Activated CD8-positive, alpha-beta T cell treated with anti-CD3 and anti-CD28 coated beads, Interleukin-2, amount 10 ng/mL, durations not matched to agents 7 days and 5 days (primary cell): ENCODE measurements around the gene ARL6IP4. TPM values are rescaled to one million over a fixed set of nuclear protein-coding genes. Genes with fewer than 3 reads are reported as not detected.

Source experiments
- ATAC-seq: fragments of 150-1000 bp; cut with Tn5 transposase; one replicate; pipeline ENCODE4 v1.10.0; 2021; ENCODE audit warnings: moderate library complexity
- CTCF ChIA-PET: fragments of 350-600 bp; sonication (Branson Sonifier 250); formaldehyde crosslinking; loops from one replicate; lab custom pipeline; 2021; ENCODE audit warnings: antibody characterized with exemption; lab: Charles Lee
- POLR2A ChIA-PET: fragments of 350-600 bp; sonication (Branson Sonifier 250); formaldehyde crosslinking; loops from one replicate; lab custom pipeline; 2021; ENCODE audit warnings: antibody characterized with exemption; lab: Charles Lee
- DNase-seq: peaks from one replicate; pipeline ENCODE4 v3.0.0-alpha.2; 2020
- H3K27ac Mint-ChIP-seq: one replicate; pipeline ENCODE4 v1.8.0; 2021; ENCODE audit warnings: mild to moderate bottlenecking, mixed read lengths
- H3K27me3 Mint-ChIP-seq: one replicate; pipeline ENCODE4 v1.8.0; 2021; ENCODE audit warnings: low read depth, mixed read lengths
- H3K36me3 Mint-ChIP-seq: one replicate; pipeline ENCODE4 v1.8.0; 2021; ENCODE audit warnings: low read depth, mixed read lengths
- H3K4me1 Mint-ChIP-seq: one replicate; pipeline ENCODE4 v1.8.0; 2021; ENCODE audit warnings: low read depth, mixed read lengths
- H3K4me3 Mint-ChIP-seq: one replicate; pipeline ENCODE4 v1.8.0; 2021; ENCODE audit warnings: mild to moderate bottlenecking, mixed read lengths
- H3K9me3 Mint-ChIP-seq: one replicate; pipeline ENCODE4 v1.8.0; 2022; ENCODE audit warnings: mixed read lengths; ENCODE audit not compliant: insufficient read depth
- total RNA-seq, 2 experiments: library from RNA; stranded (reverse); gene quantifications; one replicate each; pipeline ENCODE4 v1.2.3, GENCODE V29; 2021

The ARL6IP4 gene
- total RNA-seq, 2 experiments from 2014 or later = 204 to 213 TPM

- Mint-ChIP-seq H3K27ac (no peak overlapping the region), H3K4me3 (no peak overlapping the region), H3K9me3 (no peaks in the 10 kb centered on the region), H3K27me3 (no peaks in the 10 kb centered on the region), H3K36me3 (peaks cover 18% of the 10 kb centered on the region), H3K4me1 (peaks cover 21% of the 10 kb centered on the region)
- no peak for ATAC-seq
- DNase-seq = no peak
- ChIA-PET CTCF (no interaction called here), POLR2A (interaction anchor here (0.8 kb wide), 1 partner anchor 22 kb away, joined by 3 read pairs; the partner anchor contains the start of gene ABCB9)
These were observed 7.6 kb downstream of the ARL6IP4 start for GRCh38 chr12:122988036-122988435.

- no peak overlapping the region for H3K4me3 Mint-ChIP-seq
- H3K36me3 Mint-ChIP-seq = peaks cover 11% of the 10 kb centered on the region
- no peak overlapping the region for H3K27ac Mint-ChIP-seq
- ATAC-seq (no peak), DNase-seq (no peak)
- ChIA-PET CTCF (interaction anchor here (0.6 kb wide), 1 partner anchor 554 kb away, joined by 3 read pairs; no protein-coding TSS in a partner anchor), POLR2A (interaction anchor here (1.3 kb wide), 1 partner anchor 14 kb away, joined by 3 read pairs; the partner anchor contains the start of gene OGFOD2)
- H3K9me3 Mint-ChIP-seq = no peaks in the 10 kb centered on the region
- H3K27me3 Mint-ChIP-seq = no peaks in the 10 kb centered on the region
- peaks cover 16% of the 10 kb centered on the region for H3K4me1 Mint-ChIP-seq
These were observed 8.2 kb downstream of the ARL6IP4 start for GRCh38 chr12:122988612-122989212.

- Mint-ChIP-seq H3K4me3 (no peak overlapping the region), H3K9me3 (no peaks in the 10 kb centered on the region), H3K4me1 (peaks cover 10% of the 10 kb centered on the region), H3K27me3 (no peaks in the 10 kb centered on the region), H3K36me3 (peaks cover 9% of the 10 kb centered on the region), H3K27ac (no peak overlapping the region)
- ATAC-seq (no peak), DNase-seq (no peak)
- POLR2A ChIA-PET = interaction anchor here (1.0 to 1.3 kb wide), 2 partner anchors 14 to 117 kb away, joined by 3 read pairs; partner anchors contain the start of gene OGFOD2
- CTCF ChIA-PET = interaction anchor here (0.6 kb wide), 1 partner anchor 553 kb away, joined by 3 read pairs; no protein-coding TSS in a partner anchor
These were observed 8.9 kb downstream of the ARL6IP4 start for GRCh38 chr12:122989225-122989839.

- no peak overlapping the region for H3K4me3 Mint-ChIP-seq
- CTCF ChIA-PET = no interaction called here
- no peaks in the 10 kb centered on the region for H3K27me3 Mint-ChIP-seq
- no peak overlapping the region for H3K27ac Mint-ChIP-seq
- H3K4me1 Mint-ChIP-seq = peaks cover 7% of the 10 kb centered on the region
- ATAC-seq (no peak), DNase-seq (no peak)
- H3K9me3 Mint-ChIP-seq = no peaks in the 10 kb centered on the region
- POLR2A ChIA-PET = interaction anchor here (1.0 kb wide), 1 partner anchor 117 kb away, joined by 3 read pairs; no protein-coding TSS in a partner anchor
- H3K36me3 Mint-ChIP-seq = peaks cover 5% of the 10 kb centered on the region
These were observed 9.5 kb downstream of the ARL6IP4 start for GRCh38 chr12:122989874-122990419.

- H3K27me3 Mint-ChIP-seq = no peaks in the 10 kb centered on the region
- ATAC-seq = no peak
- no peaks in the 10 kb centered on the region for H3K9me3 Mint-ChIP-seq
- no peak for DNase-seq
- no peak overlapping the region for H3K4me3 Mint-ChIP-seq
- CTCF ChIA-PET = no interaction called here
- peaks cover 2% of the 10 kb centered on the region for H3K36me3 Mint-ChIP-seq
- H3K27ac Mint-ChIP-seq = no peak overlapping the region
- peaks cover 3% of the 10 kb centered on the region for H3K4me1 Mint-ChIP-seq
- POLR2A ChIA-PET = no interaction called here
These were observed 10.1 kb downstream of the ARL6IP4 start for GRCh38 chr12:122990561-122990960.

GRCh38 chr12:122990961-122991622 is 10.6 kb downstream of the ARL6IP4 start:
- ChIA-PET CTCF (no interaction called here), POLR2A (interaction anchor here (1.0 kb wide), 1 partner anchor 15 kb away, joined by 3 read pairs; no protein-coding TSS in a partner anchor)
- Mint-ChIP-seq H3K36me3 (peaks cover 2% of the 10 kb centered on the region), H3K27me3 (no peaks in the 10 kb centered on the region), H3K27ac (no peak overlapping the region), H3K4me3 (no peak overlapping the region), H3K4me1 (peaks cover 3% of the 10 kb centered on the region), H3K9me3 (no peaks in the 10 kb centered on the region)
- DNase-seq (no peak), ATAC-seq (no peak)

- H3K36me3 Mint-ChIP-seq = peaks cover under 1% of the 10 kb centered on the region
- DNase-seq (no peak), ATAC-seq (no peak)
- H3K9me3 Mint-ChIP-seq = no peaks in the 10 kb centered on the region
- no peak overlapping the region for H3K4me3 Mint-ChIP-seq
- CTCF ChIA-PET = no interaction called here
- peaks cover 3% of the 10 kb centered on the region for H3K4me1 Mint-ChIP-seq
- no peak overlapping the region for H3K27ac Mint-ChIP-seq
- POLR2A ChIA-PET = interaction anchor here (0.6 to 1.0 kb wide), 2 partner anchors 16 to 1721 kb away, joined by 3 read pairs; no protein-coding TSS in a partner anchor
- no peaks in the 10 kb centered on the region for H3K27me3 Mint-ChIP-seq
These were observed 11.3 kb downstream of the ARL6IP4 start for GRCh38 chr12:122991623-122992275.

GRCh38 chr12:122992386-122992785 is 11.9 kb downstream of the ARL6IP4 start:
- H3K9me3 Mint-ChIP-seq = no peaks in the 10 kb centered on the region
- CTCF ChIA-PET = no interaction called here
- ATAC-seq = no peak
- no peaks in the 10 kb centered on the region for H3K27me3 Mint-ChIP-seq
- DNase-seq = no peak
- no peak overlapping the region for H3K27ac Mint-ChIP-seq
- H3K36me3 Mint-ChIP-seq = no peaks in the 10 kb centered on the region
- peaks cover 3% of the 10 kb centered on the region for H3K4me1 Mint-ChIP-seq
- POLR2A ChIA-PET = interaction anchor here (1.2 kb wide), 1 partner anchor 13 kb away, joined by 3 read pairs; no protein-coding TSS in a partner anchor
- no peak overlapping the region for H3K4me3 Mint-ChIP-seq

- ATAC-seq (no peak), DNase-seq (no peak)
- peaks cover 3% of the 10 kb centered on the region for H3K4me1 Mint-ChIP-seq
- ChIA-PET POLR2A (no interaction called here), CTCF (no interaction called here)
- H3K27ac Mint-ChIP-seq = no peak overlapping the region
- H3K9me3 Mint-ChIP-seq = no peaks in the 10 kb centered on the region
- no peaks in the 10 kb centered on the region for H3K36me3 Mint-ChIP-seq
- no peak overlapping the region for H3K4me3 Mint-ChIP-seq
- H3K27me3 Mint-ChIP-seq = no peaks in the 10 kb centered on the region
These were observed 13.7 kb downstream of the ARL6IP4 start for GRCh38 chr12:122994140-122994675.

GRCh38 chr12:122994781-122995502 is 14.5 kb downstream of the ARL6IP4 start:
- DNase-seq (no peak), ATAC-seq (no peak)
- no peaks in the 10 kb centered on the region for H3K9me3 Mint-ChIP-seq
- CTCF ChIA-PET = no interaction called here
- no peaks in the 10 kb centered on the region for H3K36me3 Mint-ChIP-seq
- no peak overlapping the region for H3K27ac Mint-ChIP-seq
- peaks cover 3% of the 10 kb centered on the region for H3K4me1 Mint-ChIP-seq
- no peaks in the 10 kb centered on the region for H3K27me3 Mint-ChIP-seq
- no peak overlapping the region for H3K4me3 Mint-ChIP-seq
- POLR2A ChIA-PET = interaction anchor here (1.4 kb wide), 1 partner anchor 13 kb away, joined by 6 read pairs; no protein-coding TSS in a partner anchor
